HG03139 (cell line): ENCODE data around the gene CCDC157.

Experiments
- ATAC-seq: cut with Tn5 transposase; IDR thresholded peaks from one replicate; pipeline ENCODE4 v1.9.1; 2021; ENCODE audit not compliant: unreplicated experiment

CCDC157 gene

GRCh38 chr22:30411780-30412179 is 55.0 kb downstream of the CCDC157 start:
- no peak for ATAC-seq

- no peak for ATAC-seq
Observed at GRCh38 chr22:30413001-30413400, 56.2 kb downstream of the CCDC157 start.

GRCh38 chr22:30413745-30414524 is 57.1 kb downstream of the CCDC157 start:
- ATAC-seq = no peak

- ATAC-seq = no peak
Observed at GRCh38 chr22:30414525-30415047, 57.8 kb downstream of the CCDC157 start.

- ATAC-seq = no peak
Observed at GRCh38 chr22:30416403-30416802, 59.6 kb downstream of the CCDC157 start.

- ATAC-seq = no peak
Observed at GRCh38 chr22:30416837-30417236, 60.0 kb downstream of the CCDC157 start.

GRCh38 chr22:30420347-30421125 is 63.7 kb downstream of the CCDC157 start:
- ATAC-seq = no peak

GRCh38 chr22:30421695-30422480 is 65.1 kb downstream of the CCDC157 start:
- ATAC-seq = no peak

GRCh38 chr22:30422481-30423300 is 65.9 kb downstream of the CCDC157 start:
- no peak for ATAC-seq

- ATAC-seq = peak; percentile 18
Observed at GRCh38 chr22:30423301-30423958, 66.6 kb downstream of the CCDC157 start.

- ATAC-seq = peak; percentile 77
Observed at GRCh38 chr22:30423959-30424533, 67.2 kb downstream of the CCDC157 start.

- no peak for ATAC-seq
Observed at GRCh38 chr22:30424534-30425326, 67.9 kb downstream of the CCDC157 start.

- ATAC-seq = no peak
Observed at GRCh38 chr22:30425327-30425615, 68.5 kb downstream of the CCDC157 start.

- ATAC-seq = no peak
Observed at GRCh38 chr22:30425616-30426387, 69.0 kb downstream of the CCDC157 start, which contains the start of gene MTFP1. Gene MTFP1 (plus strand): TSS chr22:30425768. CDS start chr22:30425880, 112 bp downstream.
